GM18526 (cell line): ENCODE data around the gene DCUN1D1.

ENCODE experiments used
- POLR2A ChIP-seq: IDR thresholded peaks from 3 replicates; pipeline ENCODE4 v1.6.1; 2011; ENCODE audit not compliant: insufficient read length; ENCODE audit errors: extremely low read depth

The DCUN1D1 gene

GRCh38 chr3:182979103-182979673, 1.1 kb downstream of the DCUN1D1 start:
- no peak for TF ChIP-seq POLR2A

GRCh38 chr3:182978387-182978786, 2.0 kb downstream of the DCUN1D1 start:
- TF ChIP-seq POLR2A = no peak

- TF ChIP-seq POLR2A = no peak
Measured at GRCh38 chr3:182973047-182973446, 7.3 kb downstream of the DCUN1D1 start.

GRCh38 chr3:182972387-182972786, 8.0 kb downstream of the DCUN1D1 start:
- TF ChIP-seq POLR2A = no peak

- TF ChIP-seq POLR2A = no peak
Measured at GRCh38 chr3:182971637-182972036, 8.7 kb downstream of the DCUN1D1 start.

GRCh38 chr3:182970811-182971418, 9.4 kb downstream of the DCUN1D1 start:
- no peak for TF ChIP-seq POLR2A

GRCh38 chr3:182969853-182970252, 10.5 kb downstream of the DCUN1D1 start:
- no peak for TF ChIP-seq POLR2A

GRCh38 chr3:182969277-182969676, 11.1 kb downstream of the DCUN1D1 start:
- no peak for TF ChIP-seq POLR2A

GRCh38 chr3:182967218-182968204, 12.8 kb downstream of the DCUN1D1 start:
- no peak for TF ChIP-seq POLR2A

- no peak for TF ChIP-seq POLR2A
Measured at GRCh38 chr3:182965861-182966366, 14.4 kb downstream of the DCUN1D1 start.

GRCh38 chr3:182964179-182964578, 16.2 kb downstream of the DCUN1D1 start:
- no peak for TF ChIP-seq POLR2A

GRCh38 chr3:182962166-182962565, 18.2 kb downstream of the DCUN1D1 start:
- no peak for TF ChIP-seq POLR2A

- TF ChIP-seq POLR2A = no peak
Measured at GRCh38 chr3:182959474-182960350, 20.6 kb downstream of the DCUN1D1 start.

GRCh38 chr3:182957676-182958266, 22.6 kb downstream of the DCUN1D1 start:
- no peak for TF ChIP-seq POLR2A
